DOHH2 (cell line): ENCODE measurements around the gene HDDC3.
A peak's percentile ranks its signal among the peaks of the same experiment; 100 is the strongest.

ENCODE experiments used
- CTCF ChIP-seq: fragments of 200-600 bp; sonication (generic); IDR thresholded peaks from one replicate; pipeline ENCODE4 v1.5.1; 2014; ENCODE audit warnings: antibody characterized with exemption, mild to moderate bottlenecking, low read depth, low read length; ENCODE audit not compliant: poor library complexity, severe bottlenecking
- EZH2phosphoT487 ChIP-seq: fragments of 200-600 bp; sonication (generic); IDR thresholded peaks from 2 replicates; pipeline ENCODE4 v1.6.1; 2017; ENCODE audit warnings: borderline replicate concordance, mild to moderate bottlenecking, antibody characterized with exemption, low read length, moderate library complexity, mixed read lengths

- TF ChIP-seq CTCF: peak; percentile 22
- no peak for TF ChIP-seq EZH2phosphoT487
These were observed 28.4 kb downstream of the HDDC3 start for GRCh38 chr15:90903733-90904536.
